ENCODE measurements around the gene SLC30A5.

GRCh38 chr5:69074664-69075521 is 18.9 kb upstream of the SLC30A5 start:
- TF ChIP-seq CTCF (IDR thresholded peaks at IDR 0.05 in 2 of 3, conservative IDR thresholded peaks at IDR 0.05 in 1 of 3; ENCODE audit: control insufficient read depth in 2 of 3, extremely low read depth in 1 of 3, insufficient read depth in 1 of 3, low read depth in 3 of 3, low read length in 3 of 3) (no peak), RAD51 (IDR thresholded peaks at IDR 0.05) (no peak), POLR2AphosphoS2 (IDR thresholded peaks at IDR 0.05; ENCODE audit: low read depth, low read length) (no peak), TAF1 (IDR thresholded peaks at IDR 0.05; ENCODE audit: borderline replicate concordance, low read depth, low read length) (no peak), ETV6 (conservative IDR thresholded peaks at IDR 0.05 in 1 of 2, IDR thresholded peaks at IDR 0.05 in 1 of 2; ENCODE audit: borderline replicate concordance in 1 of 2, low read depth in 1 of 2) (no peak), MEF2A (IDR thresholded peaks at IDR 0.05; ENCODE audit: insufficient read depth, low read depth, low read length) (no peak), POLR2AphosphoS5 (IDR thresholded peaks at IDR 0.05; ENCODE audit: low read length) (no peak), BHLHE40 (IDR thresholded peaks at IDR 0.05; ENCODE audit: borderline replicate concordance in 1 of 2, low read depth in 2 of 2, low read length in 1 of 2) (no peak), SMC3 (IDR thresholded peaks at IDR 0.05; ENCODE audit: borderline replicate concordance, low read length) (no peak), MTA3 (IDR thresholded peaks at IDR 0.05; ENCODE audit: borderline replicate concordance, low read length) (no peak), WRNIP1 (IDR thresholded peaks at IDR 0.05; ENCODE audit: borderline replicate concordance, low read depth, low read length) (no peak), ZNF384 (IDR thresholded peaks at IDR 0.05; ENCODE audit: borderline replicate concordance, low read depth, low read length) (no peak), HDGF (IDR thresholded peaks at IDR 0.05) (no peak), ZNF217 (IDR thresholded peaks at IDR 0.05) (no peak)

Measured in GM12878 (cell line).